Measurements from ENCODE around the gene ANKRD29. TPM values are rescaled to one million over a fixed set of nuclear protein-coding genes. Genes with fewer than 3 reads are reported as not detected.
"Not testable (repeated sequence)": the region's sequence is repeated elsewhere in the genome, so short reads cannot be mapped to it uniquely, and the experiment has no call there.

Gene ANKRD29
- total RNA-seq, 1 experiment from 2014 or later: 3.9 TPM

GRCh38 chr18:23563377-23564043 is 99.2 kb downstream of the ANKRD29 start:
- DNase-seq (ENCODE audit: low read depth): no peak

- no peak for DNase-seq (ENCODE audit: low read depth)
These were observed 102.5 kb downstream of the ANKRD29 start for GRCh38 chr18:23560186-23560585.

DNA sequence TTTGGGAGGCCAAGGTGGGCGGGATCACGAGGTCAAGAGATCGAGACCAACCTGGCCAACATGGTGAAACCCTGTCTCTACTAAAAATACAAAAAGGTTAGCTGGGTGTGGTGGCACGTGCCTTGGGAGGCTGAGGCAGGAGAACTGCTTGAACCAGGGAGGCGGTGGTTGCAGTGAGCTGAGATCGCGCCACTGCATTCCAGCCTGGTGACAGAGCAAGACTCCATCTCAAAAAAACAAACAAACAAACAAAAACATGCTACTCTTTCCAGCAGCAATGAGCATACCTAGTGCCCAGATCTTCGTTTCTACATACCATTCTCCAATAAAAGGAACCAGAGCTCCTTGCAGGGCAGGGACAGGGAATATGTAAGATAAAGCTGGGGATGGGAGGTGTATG is 105.2 kb downstream of the ANKRD29 start:
- DNase-seq (ENCODE audit: low read depth): not testable (repeated sequence)

DNA sequence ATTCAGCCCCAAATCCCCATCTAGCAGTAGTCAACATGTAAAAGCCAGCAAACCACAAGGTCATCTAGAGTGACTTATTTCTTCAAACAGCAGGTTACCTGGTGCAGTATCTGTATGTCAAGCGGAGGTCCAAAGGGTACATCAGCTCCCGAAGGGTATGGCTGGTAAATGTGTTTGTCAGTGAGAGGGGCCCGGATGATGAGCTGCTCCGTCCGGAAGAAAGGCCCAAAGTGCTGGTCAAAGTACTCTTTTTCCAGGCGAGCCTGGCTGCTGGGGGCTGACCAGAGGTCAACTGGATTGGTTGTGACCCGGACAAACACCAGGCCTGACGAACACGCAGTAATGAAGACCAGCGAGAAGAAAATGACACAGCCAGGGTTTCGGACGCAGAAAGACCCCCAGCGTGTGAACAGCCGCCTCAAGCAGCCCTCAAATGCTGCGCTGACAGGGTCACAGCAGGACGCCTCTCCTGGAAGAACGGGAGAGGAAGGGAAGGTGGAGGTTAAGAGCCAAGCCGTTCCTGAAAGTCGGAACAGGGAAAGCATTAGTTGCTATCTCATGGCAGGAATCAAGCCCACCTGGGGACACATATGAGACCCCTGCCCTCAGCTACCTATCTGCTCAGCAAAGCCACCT is 106.4 kb downstream of the ANKRD29 start:
- no peak for DNase-seq (ENCODE audit: low read depth)

- no peak for DNase-seq (ENCODE audit: low read depth)
These were observed 108.8 kb downstream of the ANKRD29 start for GRCh38 chr18:23553887-23554286.

- no peak for DNase-seq (ENCODE audit: low read depth)
These were observed 110.2 kb downstream of the ANKRD29 start for GRCh38 chr18:23552505-23552904.

GRCh38 chr18:23551978-23552377 is 110.7 kb downstream of the ANKRD29 start:
- no peak for DNase-seq (ENCODE audit: low read depth)

DNA sequence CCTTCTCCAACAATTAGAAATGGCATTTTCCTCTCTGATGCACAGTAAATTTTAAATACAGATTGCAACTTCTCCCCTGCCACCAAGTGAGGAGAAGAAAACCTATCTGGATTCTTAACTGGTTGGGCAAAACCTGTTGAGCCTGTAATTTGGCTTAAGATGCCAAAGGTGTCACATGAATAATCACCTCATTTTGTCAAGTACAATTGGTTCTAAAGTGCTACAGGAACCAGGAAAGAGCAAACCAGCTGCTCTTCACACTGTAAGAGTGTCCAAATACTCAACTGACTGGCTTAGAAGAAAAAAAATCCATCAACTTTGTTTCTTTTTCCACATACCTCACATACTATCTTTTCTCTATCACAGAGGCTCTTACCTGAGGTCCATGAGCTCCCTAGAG is 111.8 kb downstream of the ANKRD29 start:
- DNase-seq (ENCODE audit: low read depth): no peak

Other genes with a start within 250 kb of the ANKRD29 start
- gene RIOK3, start 209.6 kb downstream of the ANKRD29 start, total RNA-seq (2014; rRNA removed; shearing (Covaris generic)): 46.6 and 48.7 TPM in 2 replicates
- 32.7 and 44.1 TPM in 2 replicates for gene RMC1, start 159.4 kb downstream of the ANKRD29 start, total RNA-seq (2014; rRNA removed; shearing (Covaris generic))
- 9.6 and 15.1 TPM in 2 replicates for gene NPC1, start 76.4 kb downstream of the ANKRD29 start, total RNA-seq (2014; rRNA removed; shearing (Covaris generic))
- gene LAMA3, start 26.5 kb upstream of the ANKRD29 start, total RNA-seq (2014; rRNA removed; shearing (Covaris generic)): 1.4 and 5.9 TPM in 2 replicates